ENCODE measurements around the gene CARD8.

- TF ChIP-seq CREB1 (CRISPR knock-in tag; IDR thresholded peaks at IDR 0.05; ENCODE audit: low read depth), result no peak
- no peak for TF ChIP-seq CTCF (conservative IDR thresholded peaks at IDR 0.05; ENCODE audit: low read depth in 2 of 2)
- no peak for TF ChIP-seq REST (IDR thresholded peaks at IDR 0.05; ENCODE audit: unreplicated experiment)
Measured at GRCh38 chr19:48196321-48196763, 59.4 kb downstream of the CARD8 start.

Data from GM23338 (cell line).